SU-DHL-6 (cell line): ENCODE results near the gene PAQR4.

Experiments used
- H2AFZ ChIP-seq: fragments of 200-600 bp; sonication (generic); 2 replicates; pipeline ENCODE4 v1.6.1; 2014; ENCODE audit warnings: low read depth, mild to moderate bottlenecking, moderate library complexity, mixed read lengths, antibody characterized with exemption, low read length; ENCODE audit not compliant: severe bottlenecking
- H3F3A ChIP-seq: fragments of 200-600 bp; shearing (Covaris generic); 2 replicates; pipeline ENCODE4 v1.6.0; 2016; ENCODE audit warnings: antibody characterized with exemption, mild to moderate bottlenecking; ENCODE audit not compliant: insufficient read depth
- H3K27ac ChIP-seq: fragments of 200-600 bp; sonication (generic); 2 replicates; pipeline ENCODE4 v1.5.1; 2016; ENCODE audit warnings: low read depth, mild to moderate bottlenecking, low read length, moderate library complexity, mixed read lengths
- H3K27me3 ChIP-seq: fragments of 200-600 bp; sonication (generic), shearing (Covaris generic); 2 replicates; pipeline ENCODE4 v1.6.0; 2014; ENCODE audit warnings: mild to moderate bottlenecking, low read length
- H3K36me3 ChIP-seq: fragments of 200-600 bp; sonication (generic); 2 replicates; pipeline ENCODE4 v1.6.1; 2014; ENCODE audit warnings: mild to moderate bottlenecking, low read length, mixed read lengths
- H3K4me2 ChIP-seq: fragments of 300-600, 200-600 bp; shearing (Covaris generic), sonication (generic); 2 replicates; pipeline ENCODE4 v1.6.0; 2014; ENCODE audit warnings: low read length, low read depth, mild to moderate bottlenecking; ENCODE audit not compliant: poor library complexity, severe bottlenecking
- H3K4me3 ChIP-seq: fragments of 200-600 bp; sonication (generic); 2 replicates; pipeline ENCODE4 v1.5.1; 2014; ENCODE audit warnings: antibody characterized with exemption, low read length, mild to moderate bottlenecking, mixed read lengths; ENCODE audit not compliant: insufficient read depth, poor library complexity, severe bottlenecking
- H3K79me2 ChIP-seq: fragments of 200-600 bp; sonication (generic); 2 replicates; pipeline ENCODE4 v1.6.1; 2014; ENCODE audit warnings: mild to moderate bottlenecking, low read length, moderate library complexity; ENCODE audit not compliant: insufficient read depth
- H3K9ac ChIP-seq: fragments of 200-600 bp; sonication (generic); 2 replicates; pipeline ENCODE4 v1.7.0; 2014; ENCODE audit warnings: mild to moderate bottlenecking, low read length
- H3K9me2 ChIP-seq: fragments of 200-600 bp; sonication (generic); replicated peaks from 2 replicates; pipeline ENCODE4 v1.6.1; 2014; ENCODE audit warnings: low read length; ENCODE audit not compliant: insufficient read depth
- H3K9me3 ChIP-seq: fragments of 200-600 bp; sonication (generic); 2 replicates; pipeline ENCODE4 v1.6.1; 2014; ENCODE audit warnings: low read length, mixed read lengths; ENCODE audit not compliant: insufficient read depth
- H4K20me1 ChIP-seq: fragments of 200-600 bp; sonication (generic); 2 replicates; pipeline ENCODE4 v1.6.1; 2014; ENCODE audit warnings: low read depth, mild to moderate bottlenecking, antibody characterized with exemption, low read length, moderate library complexity, mixed read lengths
- EZH2phosphoT487 ChIP-seq: fragments of 200-600 bp; sonication (generic), shearing (Covaris generic); conservative IDR thresholded peaks from 2 replicates; pipeline ENCODE4 v1.6.1; 2018; ENCODE audit warnings: mild to moderate bottlenecking, antibody characterized with exemption, low read length, moderate library complexity, mixed read lengths
- TF ChIP-seq, protein P1 (sequence below): fragments of 200-600 bp; sonication (generic); IDR thresholded peaks from one replicate; pipeline ENCODE4 v1.5.1; 2017; ENCODE audit warnings: antibody characterized with exemption, mild to moderate bottlenecking, low read length, moderate library complexity; ENCODE audit not compliant: insufficient read depth, poor library complexity, severe bottlenecking

The PAQR4 gene

GRCh38 chr16:3012828-3013420 is 43.8 kb downstream of the PAQR4 start, which contains the start of gene CLDN9:
TSS of gene CLDN9 (plus strand) at chr16:3012923. CDS start at chr16:3013363, 440 bp downstream.
- Histone ChIP-seq H3F3A (no peaks in the 10 kb centered on the region), H3K79me2 (no peaks in the 10 kb centered on the region), H2AFZ (no peak within 1 kb of the TSS), H3K27me3 (no peaks in the 10 kb centered on the region), H3K36me3 (no peaks in the 10 kb centered on the region), H3K9me2 (no peaks in the 10 kb centered on the region), H3K9ac (no peak within 1 kb of the TSS), H3K9me3 (no peaks in the 10 kb centered on the region), H4K20me1 (no peaks in the 10 kb centered on the region), H3K27ac (no peak within 1 kb of the TSS), H3K4me3 (no peak within 1 kb of the TSS), H3K4me2 (no peak within 1 kb of the TSS)
- TF ChIP-seq, protein P1, sequence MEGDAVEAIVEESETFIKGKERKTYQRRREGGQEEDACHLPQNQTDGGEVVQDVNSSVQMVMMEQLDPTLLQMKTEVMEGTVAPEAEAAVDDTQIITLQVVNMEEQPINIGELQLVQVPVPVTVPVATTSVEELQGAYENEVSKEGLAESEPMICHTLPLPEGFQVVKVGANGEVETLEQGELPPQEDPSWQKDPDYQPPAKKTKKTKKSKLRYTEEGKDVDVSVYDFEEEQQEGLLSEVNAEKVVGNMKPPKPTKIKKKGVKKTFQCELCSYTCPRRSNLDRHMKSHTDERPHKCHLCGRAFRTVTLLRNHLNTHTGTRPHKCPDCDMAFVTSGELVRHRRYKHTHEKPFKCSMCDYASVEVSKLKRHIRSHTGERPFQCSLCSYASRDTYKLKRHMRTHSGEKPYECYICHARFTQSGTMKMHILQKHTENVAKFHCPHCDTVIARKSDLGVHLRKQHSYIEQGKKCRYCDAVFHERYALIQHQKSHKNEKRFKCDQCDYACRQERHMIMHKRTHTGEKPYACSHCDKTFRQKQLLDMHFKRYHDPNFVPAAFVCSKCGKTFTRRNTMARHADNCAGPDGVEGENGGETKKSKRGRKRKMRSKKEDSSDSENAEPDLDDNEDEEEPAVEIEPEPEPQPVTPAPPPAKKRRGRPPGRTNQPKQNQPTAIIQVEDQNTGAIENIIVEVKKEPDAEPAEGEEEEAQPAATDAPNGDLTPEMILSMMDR, result no peak
- TF ChIP-seq EZH2phosphoT487, result no peak

GRCh38 chr16:3013491-3013951 is 44.4 kb downstream of the PAQR4 start:
- no peaks in the 10 kb centered on the region for H3K27me3 ChIP-seq
- H3K9me2 ChIP-seq, result no peaks in the 10 kb centered on the region
- H3K4me3 ChIP-seq, result no peak overlapping the region
- no peak overlapping the region for H3K27ac ChIP-seq
- H3F3A ChIP-seq, result no peaks in the 10 kb centered on the region
- H4K20me1 ChIP-seq, result no peaks in the 10 kb centered on the region
- H3K4me2 ChIP-seq, result no peak overlapping the region
- H3K36me3 ChIP-seq, result no peaks in the 10 kb centered on the region
- TF ChIP-seq, protein P1, result no peak
- TF ChIP-seq EZH2phosphoT487, result no peak
- no peaks in the 10 kb centered on the region for H3K9me3 ChIP-seq
- no peak overlapping the region for H3K9ac ChIP-seq
- H3K79me2 ChIP-seq, result no peaks in the 10 kb centered on the region
- H2AFZ ChIP-seq, result no peak overlapping the region

- Histone ChIP-seq H3K9me2 (no peaks in the 10 kb centered on the region), H3F3A (no peaks in the 10 kb centered on the region), H3K4me3 (no peak overlapping the region), H3K4me2 (no peak overlapping the region), H3K27me3 (no peaks in the 10 kb centered on the region), H2AFZ (no peak overlapping the region), H3K27ac (no peak overlapping the region), H3K9me3 (no peaks in the 10 kb centered on the region), H4K20me1 (no peaks in the 10 kb centered on the region), H3K79me2 (no peaks in the 10 kb centered on the region), H3K9ac (no peak overlapping the region), H3K36me3 (no peaks in the 10 kb centered on the region)
- TF ChIP-seq, protein P1, result no peak
- TF ChIP-seq EZH2phosphoT487, result no peak
Measured at GRCh38 chr16:3013998-3014690, 45.0 kb downstream of the PAQR4 start.
